Vagina (tissue), 2 donors: ENCODE data around the gene PITX2. TPM values are rescaled to one million over a fixed set of nuclear protein-coding genes. Genes with fewer than 3 reads are reported as not detected.
"Not testable (repeated sequence)": the region's sequence is repeated elsewhere in the genome, so short reads cannot be mapped to it uniquely, and the experiment has no call there.

ENCODE experiments used
- DNase-seq, 2 donors: peaks; one replicate each; pipeline ENCODE4 v3.0.0-alpha.2; 2017; ENCODE audit errors: extremely low spot score in 2 of 2
- H3K27ac ChIP-seq: fragments of 200-600 bp; sonication (generic); one replicate; pipeline ENCODE4 v1.5.1; 2019
- H3K27me3 ChIP-seq: fragments of 200-600 bp; sonication (generic); one replicate; pipeline ENCODE4 v1.5.1; 2019
- H3K36me3 ChIP-seq, 2 donors: fragments of 200-600 bp; sonication (generic); one replicate each; pipeline ENCODE4 v1.5.1; 2017 to 2019
- H3K4me1 ChIP-seq: fragments of 200-600 bp; sonication (generic); one replicate; pipeline ENCODE4 v1.5.1; 2019
- H3K4me3 ChIP-seq, 2 donors: fragments of 200-600 bp; sonication (generic); 1 replicate in 1 of 2; 2 replicates in 1 of 2; pipeline ENCODE4 v1.5.1; 2016 to 2019
- H3K9me3 ChIP-seq: fragments of 200-600 bp; sonication (generic); one replicate; pipeline ENCODE4 v1.5.1; 2019
- POLR2A ChIP-seq, 2 donors: fragments of 450-650 bp; IDR thresholded peaks; one replicate each; pipeline ENCODE4 v1.6.1; 2017; ENCODE audit warnings: antibody characterized with exemption in 2 of 2, mild to moderate bottlenecking in 2 of 2, moderate library complexity in 2 of 2
- POLR2AphosphoS5 ChIP-seq, 2 donors: sonication (generic); formaldehyde crosslinking; IDR thresholded peaks; one replicate each; pipeline ENCODE4 v1.9.0; 2017; ENCODE audit warnings: antibody characterized with exemption in 2 of 2, mild to moderate bottlenecking in 2 of 2, low read depth in 1 of 2; ENCODE audit not compliant: insufficient read depth in 1 of 2
- intact Hi-C: fragments of 100-400 bp; cut with DNase I; formaldehyde crosslinking; loops from one replicate; pipeline ENCODE4 v1.15.1; 2023
- total RNA-seq: library from RNA; depleted of rRNA; stranded (reverse); fragments of >200 nt; gene quantifications from one replicate; pipeline ENCODE4 v1.2.3, GENCODE V29; 2016
- TF ChIP-seq, protein P1 (sequence below), 3 experiments: fragments of 450-650 bp in 2 of 3; fragments of 200-600 bp in 1 of 3; sonication (generic) in 1 of 3; IDR thresholded peaks; one replicate each; pipeline ENCODE4 v1.5.1; 2017 to 2019; ENCODE audit warnings: antibody characterized with exemption in 3 of 3, mild to moderate bottlenecking in 2 of 3, moderate library complexity in 2 of 3

Gene PITX2
- total RNA-seq, 1 donor from 2014 or later = 6.6 TPM

DNA sequence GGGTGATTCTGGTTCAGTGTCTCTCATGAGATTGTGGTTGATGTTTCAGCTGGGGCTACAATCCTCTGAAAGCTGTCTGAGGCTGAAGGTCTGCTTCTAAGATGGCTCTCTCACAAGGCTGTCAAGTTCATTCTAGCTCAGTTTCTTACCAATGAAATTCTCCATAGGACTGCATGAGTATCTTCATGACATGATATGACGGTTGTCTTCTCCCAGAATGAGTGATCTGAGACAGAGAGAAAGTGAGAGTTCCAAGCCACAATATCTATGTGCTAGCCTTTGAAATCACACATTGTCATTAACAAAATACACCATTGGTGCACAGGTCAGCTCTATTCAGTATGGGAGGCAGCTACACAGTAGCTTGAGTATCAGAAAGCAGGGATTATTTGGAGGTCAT is 27.3 kb downstream of the PITX2 start:
- Histone ChIP-seq H3K4me3 (no peak overlapping the region), H3K27me3 (no peaks in the 10 kb centered on the region), H3K36me3 (no peaks in the 10 kb centered on the region), H3K27ac (no peak overlapping the region), H3K4me1 (no peaks in the 10 kb centered on the region), H3K9me3 (no peaks in the 10 kb centered on the region)
- no peak for DNase-seq
- intact Hi-C loops = no loop called here
- TF ChIP-seq, protein P1, sequence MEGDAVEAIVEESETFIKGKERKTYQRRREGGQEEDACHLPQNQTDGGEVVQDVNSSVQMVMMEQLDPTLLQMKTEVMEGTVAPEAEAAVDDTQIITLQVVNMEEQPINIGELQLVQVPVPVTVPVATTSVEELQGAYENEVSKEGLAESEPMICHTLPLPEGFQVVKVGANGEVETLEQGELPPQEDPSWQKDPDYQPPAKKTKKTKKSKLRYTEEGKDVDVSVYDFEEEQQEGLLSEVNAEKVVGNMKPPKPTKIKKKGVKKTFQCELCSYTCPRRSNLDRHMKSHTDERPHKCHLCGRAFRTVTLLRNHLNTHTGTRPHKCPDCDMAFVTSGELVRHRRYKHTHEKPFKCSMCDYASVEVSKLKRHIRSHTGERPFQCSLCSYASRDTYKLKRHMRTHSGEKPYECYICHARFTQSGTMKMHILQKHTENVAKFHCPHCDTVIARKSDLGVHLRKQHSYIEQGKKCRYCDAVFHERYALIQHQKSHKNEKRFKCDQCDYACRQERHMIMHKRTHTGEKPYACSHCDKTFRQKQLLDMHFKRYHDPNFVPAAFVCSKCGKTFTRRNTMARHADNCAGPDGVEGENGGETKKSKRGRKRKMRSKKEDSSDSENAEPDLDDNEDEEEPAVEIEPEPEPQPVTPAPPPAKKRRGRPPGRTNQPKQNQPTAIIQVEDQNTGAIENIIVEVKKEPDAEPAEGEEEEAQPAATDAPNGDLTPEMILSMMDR (IDR thresholded peaks at IDR 0.05) = no peak
- no peak for TF ChIP-seq POLR2A (IDR thresholded peaks at IDR 0.05)
- no peak for TF ChIP-seq POLR2AphosphoS5 (IDR thresholded peaks at IDR 0.05; ENCODE audit: insufficient read depth in 1 of 2, low read depth in 1 of 2)

DNA sequence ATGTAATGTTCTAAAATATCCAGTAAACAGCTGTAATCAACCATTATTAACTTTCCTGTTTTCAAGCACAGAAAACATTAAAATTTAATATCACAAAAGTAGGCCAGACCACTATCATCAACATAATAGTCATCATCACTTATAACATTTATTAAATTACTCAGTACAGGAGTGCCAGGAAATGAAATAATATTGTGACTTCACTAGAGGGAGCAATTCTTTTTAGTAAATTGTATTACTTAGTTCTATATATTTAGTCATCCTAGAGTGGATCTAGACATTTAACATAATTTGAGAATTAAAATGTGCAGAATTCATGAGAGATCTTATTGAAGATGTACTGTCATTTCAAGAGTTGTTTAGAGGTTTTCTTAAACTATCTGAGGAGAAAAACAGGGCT is 33.6 kb downstream of the PITX2 start:
- DNase-seq = no peak
- H3K4me3 ChIP-seq = no peak overlapping the region
- no peak overlapping the region for H3K27ac ChIP-seq
- H3K36me3 ChIP-seq = no peaks in the 10 kb centered on the region
- no peaks in the 10 kb centered on the region for H3K27me3 ChIP-seq
- H3K9me3 ChIP-seq = no peaks in the 10 kb centered on the region
- intact Hi-C loops = no loop called here
- H3K4me1 ChIP-seq = no peaks in the 10 kb centered on the region
- no peak for TF ChIP-seq POLR2AphosphoS5 (IDR thresholded peaks at IDR 0.05; ENCODE audit: insufficient read depth in 1 of 2, low read depth in 1 of 2)
- TF ChIP-seq, protein P1 (IDR thresholded peaks at IDR 0.05) = no peak
- no peak for TF ChIP-seq POLR2A (IDR thresholded peaks at IDR 0.05)

DNA sequence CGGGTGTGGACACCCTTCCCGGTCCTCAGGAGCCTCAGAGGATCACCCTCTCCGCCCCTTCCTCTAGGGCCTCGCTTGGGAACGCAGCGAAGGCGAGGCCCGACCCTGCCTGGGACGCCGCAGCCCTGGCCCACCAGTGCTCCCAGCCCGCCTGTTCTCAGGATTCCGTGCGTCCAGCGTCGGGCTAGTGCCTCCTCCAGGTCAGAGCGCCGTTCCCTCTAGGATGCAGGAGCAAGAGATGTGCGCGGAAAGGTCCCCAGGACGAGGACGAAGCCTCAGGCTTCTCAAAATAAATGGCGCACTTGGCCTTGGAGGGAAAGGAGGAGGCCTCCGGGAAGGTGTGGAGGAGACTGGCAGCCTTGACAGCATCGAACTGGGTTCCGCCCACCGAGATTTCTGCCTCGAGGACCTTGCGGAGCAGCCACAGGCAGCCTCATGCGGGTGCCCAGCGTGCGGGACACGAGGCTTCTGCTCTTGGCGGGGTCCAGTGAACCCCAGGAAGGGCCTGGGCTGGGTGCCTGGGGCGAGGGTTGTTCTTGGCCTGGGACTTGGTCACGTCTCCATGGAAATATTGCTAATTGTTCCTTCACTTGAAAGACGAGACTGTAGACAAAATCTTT is 35.1 kb downstream of the PITX2 start:
- intact Hi-C loops = no loop called here
- TF ChIP-seq, protein P1 (IDR thresholded peaks at IDR 0.05) = no peak
- TF ChIP-seq POLR2A (IDR thresholded peaks at IDR 0.05) (no peak), POLR2AphosphoS5 (IDR thresholded peaks at IDR 0.05; ENCODE audit: insufficient read depth in 1 of 2, low read depth in 1 of 2) (no peak)

DNA sequence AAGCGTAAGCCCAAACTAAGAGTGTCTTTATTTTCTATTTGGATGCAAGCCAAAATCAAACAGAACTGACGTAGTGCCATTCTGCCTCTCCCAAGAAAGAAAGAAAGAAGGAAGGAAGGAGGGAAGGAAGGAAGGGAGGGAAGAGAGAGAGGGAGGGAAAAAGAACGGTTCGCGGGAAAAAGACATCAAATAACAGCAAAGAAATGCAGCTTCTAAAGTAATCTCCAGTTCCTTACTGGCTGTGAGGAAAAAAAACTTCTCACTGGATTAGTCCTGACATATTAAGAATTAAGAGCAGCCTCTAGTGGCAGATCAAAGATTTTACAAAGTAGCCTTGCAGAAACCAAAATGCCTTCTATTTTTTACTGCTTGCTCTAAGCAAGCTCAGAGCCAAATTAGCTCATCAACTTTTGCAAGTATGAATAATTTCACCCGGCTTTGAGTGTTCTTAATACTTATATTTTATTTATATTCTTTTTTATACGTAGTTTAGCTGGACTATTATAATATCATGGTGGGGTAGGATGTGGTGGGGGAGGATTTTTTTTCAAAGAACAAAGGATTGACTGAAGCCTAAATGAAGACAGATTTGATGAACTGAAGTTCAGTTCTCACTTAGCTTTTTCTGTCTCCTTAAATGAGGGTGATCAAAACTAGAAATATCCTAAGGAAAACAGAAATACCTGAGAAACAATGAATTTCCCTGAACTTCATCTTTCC is 36.6 kb downstream of the PITX2 start:
- intact Hi-C loops = no loop called here
- H3K9me3 ChIP-seq = no peaks in the 10 kb centered on the region
- H3K27ac ChIP-seq = no peak overlapping the region
- no peaks in the 10 kb centered on the region for H3K27me3 ChIP-seq
- TF ChIP-seq POLR2AphosphoS5 (IDR thresholded peaks at IDR 0.05; ENCODE audit: insufficient read depth in 1 of 2, low read depth in 1 of 2) = no peak
- H3K4me1 ChIP-seq = no peaks in the 10 kb centered on the region
- DNase-seq = no peak
- H3K36me3 ChIP-seq = no peaks in the 10 kb centered on the region
- no peak overlapping the region for H3K4me3 ChIP-seq

More for the DNA sequence above, 35.1 kb downstream of the PITX2 start:
- H3K9me3 ChIP-seq = no peaks in the 10 kb centered on the region
- no peaks in the 10 kb centered on the region for H3K4me1 ChIP-seq
- H3K27me3 ChIP-seq = no peaks in the 10 kb centered on the region
- DNase-seq = no peak
- H3K4me3 ChIP-seq = no peak overlapping the region
- H3K36me3 ChIP-seq = no peaks in the 10 kb centered on the region
- no peak overlapping the region for H3K27ac ChIP-seq

DNA sequence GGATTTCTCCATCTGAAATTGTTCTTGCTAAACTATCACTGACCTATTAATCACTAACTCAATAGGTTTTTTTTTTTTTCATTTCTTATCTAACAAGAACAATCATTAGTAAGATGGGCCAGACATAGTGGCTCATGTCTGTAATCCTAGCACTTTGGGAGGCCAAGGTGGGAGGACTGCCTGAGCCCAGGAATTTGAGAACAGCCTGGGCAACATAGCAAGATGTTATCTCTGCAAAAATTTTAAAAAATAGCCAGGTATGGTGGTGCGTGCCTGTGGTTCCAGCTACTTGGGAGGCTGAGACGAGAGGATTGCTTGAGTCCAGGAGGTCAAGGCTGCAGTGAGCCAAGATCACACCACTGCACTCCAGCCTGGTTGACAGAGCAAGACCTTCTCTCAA is 46.2 kb downstream of the PITX2 start:
- intact Hi-C loops = not testable (repeated sequence)

More for the DNA sequence above, 46.2 kb downstream of the PITX2 start:
- not testable (repeated sequence) for H3K36me3 ChIP-seq, H3K4me3 ChIP-seq, H3K27ac ChIP-seq, H3K27me3 ChIP-seq, H3K9me3 ChIP-seq, DNase-seq, H3K4me1 ChIP-seq

Other genes starting within 250 kb of the PITX2 start
- gene ENPEP, start 146.9 kb downstream of the PITX2 start, total RNA-seq = 5.2 TPM